HS-5 (cell line): ENCODE measurements around the gene PDE9A.

ENCODE experiments used
- DNase-seq: peaks from one replicate; pipeline ENCODE4 v3.0.0-alpha.2; 2012; ENCODE audit warnings: low read depth

The PDE9A gene

GRCh38 chr21:42672699-42673458 lies 19.5 kb downstream of the PDE9A start:
- no peak for DNase-seq

- DNase-seq, result no peak
Measured at GRCh38 chr21:42673633-42674328, 20.4 kb downstream of the PDE9A start.

- DNase-seq, result no peak
Measured at GRCh38 chr21:42674351-42674940, 21.0 kb downstream of the PDE9A start.

- no peak for DNase-seq
Measured at GRCh38 chr21:42675403-42675802, 22.0 kb downstream of the PDE9A start.

- DNase-seq, result no peak
Measured at GRCh38 chr21:42676808-42677207, 23.4 kb downstream of the PDE9A start.

GRCh38 chr21:42677339-42678321 lies 24.2 kb downstream of the PDE9A start:
- no peak for DNase-seq

- DNase-seq, result no peak
Measured at GRCh38 chr21:42678618-42679295, 25.3 kb downstream of the PDE9A start.

- DNase-seq, result no peak
Measured at GRCh38 chr21:42679319-42680057, 26.1 kb downstream of the PDE9A start.

- DNase-seq, result no peak
Measured at GRCh38 chr21:42680058-42680330, 26.6 kb downstream of the PDE9A start.

GRCh38 chr21:42680429-42680828 lies 27.0 kb downstream of the PDE9A start:
- DNase-seq, result no peak

GRCh38 chr21:42681296-42682206 lies 28.1 kb downstream of the PDE9A start:
- DNase-seq, result no peak

- no peak for DNase-seq
Measured at GRCh38 chr21:42682661-42683210, 29.3 kb downstream of the PDE9A start.

GRCh38 chr21:42683371-42684108 lies 30.1 kb downstream of the PDE9A start:
- DNase-seq, result no peak

GRCh38 chr21:42684109-42684916 lies 30.9 kb downstream of the PDE9A start:
- DNase-seq, result no peak

GRCh38 chr21:42685036-42685435 lies 31.6 kb downstream of the PDE9A start:
- DNase-seq, result no peak

- no peak for DNase-seq
Measured at GRCh38 chr21:42685954-42686500, 32.6 kb downstream of the PDE9A start.

GRCh38 chr21:42687796-42688195 lies 34.4 kb downstream of the PDE9A start:
- no peak for DNase-seq
